Measurements from ENCODE around the gene CPT1A. TPM values are rescaled to one million over a fixed set of nuclear protein-coding genes. Genes with fewer than 3 reads are reported as not detected.

Gene CPT1A
- polyA plus RNA-seq, 1 donor (not counting 4 experiments of a cell fraction or from before 2014, with no cell fraction given): 12.9 TPM

DNA sequence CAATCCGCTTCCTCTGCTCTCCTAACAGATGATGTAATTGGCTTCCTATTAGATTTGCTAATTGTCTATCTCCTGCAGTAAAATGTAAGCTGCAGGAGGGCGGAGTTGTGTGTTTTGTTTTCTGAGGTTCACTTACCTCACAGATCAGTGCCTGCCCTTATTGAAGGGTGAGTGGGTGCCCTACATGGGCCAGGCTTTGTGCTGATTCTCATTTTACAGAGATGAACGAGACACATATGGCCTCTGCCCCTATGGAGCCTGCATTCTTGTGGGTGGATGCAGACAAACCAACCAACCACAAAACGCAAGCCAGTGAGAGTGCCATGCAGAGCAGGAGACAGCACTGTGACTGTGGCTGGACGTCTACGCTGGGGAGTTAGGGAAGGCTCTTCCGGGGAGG lies 100.3 kb downstream of the CPT1A start:
- Histone ChIP-seq H4K20me1 (ENCODE audit: control insufficient read depth, extremely low read depth, insufficient read depth, low read length) (no peaks in the 10 kb centered on the region), H3K9me1 (ENCODE audit: control insufficient read depth, extremely low read depth, insufficient read depth, low read length) (no peaks in the 10 kb centered on the region), H3K4me1 (ENCODE audit: control insufficient read depth, extremely low read depth, insufficient read depth, low read length) (no peaks in the 10 kb centered on the region), H3K9me3 (ENCODE audit: control insufficient read depth, low read depth, low read length) (no peaks in the 10 kb centered on the region), H3K4me3 (ENCODE audit: control insufficient read depth in 2 of 3, extremely low read depth in 1 of 3, insufficient read depth in 2 of 3, low read depth in 1 of 3, low read length in 3 of 3) (no peak overlapping the region), H3K4me2 (ENCODE audit: control insufficient read depth, extremely low read depth, insufficient read depth, low read depth, low read length) (no peak overlapping the region), H3K9ac (ENCODE audit: control insufficient read depth, extremely low read depth, insufficient read depth, low read length) (no peak overlapping the region), H3K36me3 (ENCODE audit: control insufficient read depth in 2 of 2, extremely low read depth in 1 of 2, insufficient read depth in 2 of 2, low read length in 2 of 2) (peaks cover 2 to 6% of the 10 kb centered on the region in 2 experiments), H3K27ac (ENCODE audit: control insufficient read depth, insufficient read depth, low read length) (no peak overlapping the region), H2AFZ (ENCODE audit: control insufficient read depth, low read length) (no peak overlapping the region), H3K27me3 (ENCODE audit: control insufficient read depth, extremely low read depth, insufficient read depth, low read length) (no peaks in the 10 kb centered on the region), H3K79me2 (ENCODE audit: control insufficient read depth, insufficient read depth, low read length) (no peaks in the 10 kb centered on the region)
- DNase-seq (ENCODE audit: low read depth, low spot score): no peak
- no peak for FAIRE-seq
- dilution Hi-C loops (cut with MboI; ENCODE audit: extremely low pct_ligation_motif_present, low sequenced_read_pairs): no loop called here
- TF ChIP-seq EZH2 (IDR thresholded peaks at IDR 0.05; ENCODE audit: low read length): no peak
- TF ChIP-seq, protein P1, sequence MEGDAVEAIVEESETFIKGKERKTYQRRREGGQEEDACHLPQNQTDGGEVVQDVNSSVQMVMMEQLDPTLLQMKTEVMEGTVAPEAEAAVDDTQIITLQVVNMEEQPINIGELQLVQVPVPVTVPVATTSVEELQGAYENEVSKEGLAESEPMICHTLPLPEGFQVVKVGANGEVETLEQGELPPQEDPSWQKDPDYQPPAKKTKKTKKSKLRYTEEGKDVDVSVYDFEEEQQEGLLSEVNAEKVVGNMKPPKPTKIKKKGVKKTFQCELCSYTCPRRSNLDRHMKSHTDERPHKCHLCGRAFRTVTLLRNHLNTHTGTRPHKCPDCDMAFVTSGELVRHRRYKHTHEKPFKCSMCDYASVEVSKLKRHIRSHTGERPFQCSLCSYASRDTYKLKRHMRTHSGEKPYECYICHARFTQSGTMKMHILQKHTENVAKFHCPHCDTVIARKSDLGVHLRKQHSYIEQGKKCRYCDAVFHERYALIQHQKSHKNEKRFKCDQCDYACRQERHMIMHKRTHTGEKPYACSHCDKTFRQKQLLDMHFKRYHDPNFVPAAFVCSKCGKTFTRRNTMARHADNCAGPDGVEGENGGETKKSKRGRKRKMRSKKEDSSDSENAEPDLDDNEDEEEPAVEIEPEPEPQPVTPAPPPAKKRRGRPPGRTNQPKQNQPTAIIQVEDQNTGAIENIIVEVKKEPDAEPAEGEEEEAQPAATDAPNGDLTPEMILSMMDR (optimal IDR thresholded peaks at IDR 0.05 in 1 of 3, IDR thresholded peaks at IDR 0.05 in 1 of 3, conservative IDR thresholded peaks at IDR 0.05 in 1 of 3; ENCODE audit: extremely low read depth in 1 of 3, insufficient read depth in 2 of 3, low read length in 3 of 3): no peak

GRCh38 chr11:68735646-68736045 lies 106.1 kb downstream of the CPT1A start:
- Histone ChIP-seq H3K27me3 (ENCODE audit: control insufficient read depth, extremely low read depth, insufficient read depth, low read length) (peaks cover 3% of the 10 kb centered on the region), H3K9me1 (ENCODE audit: control insufficient read depth, extremely low read depth, insufficient read depth, low read length) (no peaks in the 10 kb centered on the region), H3K36me3 (ENCODE audit: control insufficient read depth in 2 of 2, extremely low read depth in 1 of 2, insufficient read depth in 2 of 2, low read length in 2 of 2) (peaks cover 0 to 2% of the 10 kb centered on the region in 2 experiments), H3K4me2 (ENCODE audit: control insufficient read depth, extremely low read depth, insufficient read depth, low read depth, low read length) (no peak overlapping the region), H3K4me1 (ENCODE audit: control insufficient read depth, extremely low read depth, insufficient read depth, low read length) (no peaks in the 10 kb centered on the region), H3K79me2 (ENCODE audit: control insufficient read depth, insufficient read depth, low read length) (no peaks in the 10 kb centered on the region), H3K9ac (ENCODE audit: control insufficient read depth, extremely low read depth, insufficient read depth, low read length) (no peak overlapping the region), H3K4me3 (ENCODE audit: control insufficient read depth in 2 of 3, extremely low read depth in 1 of 3, insufficient read depth in 2 of 3, low read depth in 1 of 3, low read length in 3 of 3) (no peak overlapping the region), H4K20me1 (ENCODE audit: control insufficient read depth, extremely low read depth, insufficient read depth, low read length) (no peaks in the 10 kb centered on the region), H3K9me3 (ENCODE audit: control insufficient read depth, low read depth, low read length) (no peaks in the 10 kb centered on the region), H3K27ac (ENCODE audit: control insufficient read depth, insufficient read depth, low read length) (no peak overlapping the region), H2AFZ (ENCODE audit: control insufficient read depth, low read length) (no peak overlapping the region)
- FAIRE-seq: no peak
- TF ChIP-seq, protein P1 (optimal IDR thresholded peaks at IDR 0.05 in 1 of 3, IDR thresholded peaks at IDR 0.05 in 1 of 3, conservative IDR thresholded peaks at IDR 0.05 in 1 of 3; ENCODE audit: extremely low read depth in 1 of 3, insufficient read depth in 2 of 3, low read length in 3 of 3): no peak
- TF ChIP-seq EZH2 (IDR thresholded peaks at IDR 0.05; ENCODE audit: low read length): no peak
- dilution Hi-C loops (cut with MboI; ENCODE audit: extremely low pct_ligation_motif_present, low sequenced_read_pairs): no loop called here
- DNase-seq (ENCODE audit: low read depth, low spot score): no peak
